Measurements from ENCODE around the gene PLXNA2. TPM values are rescaled to one million over a fixed set of nuclear protein-coding genes. Genes with fewer than 3 reads are reported as not detected.

PLXNA2 gene
- polyA plus RNA-seq, 1 donor from 2014 or later = 0.15 TPM

DNA sequence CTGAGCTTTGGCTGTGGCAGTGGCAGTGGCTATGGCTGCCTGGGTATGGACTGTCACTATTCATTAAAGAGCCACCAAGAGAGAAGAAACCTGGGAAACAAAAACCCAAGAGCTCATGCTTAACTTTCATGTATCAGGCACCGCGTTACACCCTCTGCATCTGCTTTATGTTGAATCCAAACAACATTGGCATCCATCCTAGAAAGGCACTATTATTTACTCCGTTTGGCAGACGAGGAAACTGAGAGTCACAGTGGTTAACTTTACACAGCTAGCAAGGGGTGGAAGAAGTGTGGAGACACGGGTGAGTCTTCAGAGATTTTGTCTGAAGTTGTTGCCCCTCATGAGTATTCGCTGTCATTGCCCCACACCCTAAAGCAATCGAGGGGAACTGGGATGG, 63.8 kb downstream of the PLXNA2 start:
- no peak overlapping the region for H3K27ac Mint-ChIP-seq

DNA sequence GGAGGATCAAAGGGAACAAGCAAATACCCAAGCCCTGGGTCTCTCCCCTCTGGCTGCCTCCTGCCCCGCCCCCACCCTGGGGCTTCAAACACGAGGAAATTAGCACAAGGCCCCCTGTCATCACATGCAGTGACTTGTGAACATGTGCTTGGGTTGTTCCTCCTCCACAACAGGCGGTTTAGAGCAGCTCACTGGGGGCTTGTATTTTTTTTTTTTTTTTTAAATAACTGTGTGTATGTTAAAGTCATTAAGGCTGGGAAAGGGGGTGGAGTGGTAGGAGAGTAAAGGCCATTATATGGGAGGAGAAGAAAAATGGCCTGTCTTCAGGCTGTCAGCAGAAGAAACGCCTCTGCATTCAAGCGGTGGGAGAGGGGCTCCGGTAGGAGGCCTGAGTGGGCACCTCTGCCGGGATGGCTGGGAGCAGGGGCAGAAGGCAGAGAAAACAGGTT, 64.2 kb downstream of the PLXNA2 start:
- H3K9me3 Mint-ChIP-seq = peaks cover 0 to 2% (median 0%) of the 10 kb centered on the region in 3 donors
- H3K4me3 Mint-ChIP-seq = no peak overlapping the region
- H3K27me3 Mint-ChIP-seq = peaks cover 8% of the 10 kb centered on the region
- H3K36me3 Mint-ChIP-seq = no peaks in the 10 kb centered on the region
- no peak overlapping the region for H3K27ac Mint-ChIP-seq
- H3K4me1 Mint-ChIP-seq = no peaks in the 10 kb centered on the region

More for the DNA sequence above, 63.8 kb downstream of the PLXNA2 start:
- no peak overlapping the region for H3K4me3 Mint-ChIP-seq
- peaks cover 0 to 2% (median 0%) of the 10 kb centered on the region in 3 donors for H3K9me3 Mint-ChIP-seq
- no peaks in the 10 kb centered on the region for H3K4me1 Mint-ChIP-seq
- H3K27me3 Mint-ChIP-seq = peaks cover 8% of the 10 kb centered on the region
- H3K36me3 Mint-ChIP-seq = no peaks in the 10 kb centered on the region

DNA sequence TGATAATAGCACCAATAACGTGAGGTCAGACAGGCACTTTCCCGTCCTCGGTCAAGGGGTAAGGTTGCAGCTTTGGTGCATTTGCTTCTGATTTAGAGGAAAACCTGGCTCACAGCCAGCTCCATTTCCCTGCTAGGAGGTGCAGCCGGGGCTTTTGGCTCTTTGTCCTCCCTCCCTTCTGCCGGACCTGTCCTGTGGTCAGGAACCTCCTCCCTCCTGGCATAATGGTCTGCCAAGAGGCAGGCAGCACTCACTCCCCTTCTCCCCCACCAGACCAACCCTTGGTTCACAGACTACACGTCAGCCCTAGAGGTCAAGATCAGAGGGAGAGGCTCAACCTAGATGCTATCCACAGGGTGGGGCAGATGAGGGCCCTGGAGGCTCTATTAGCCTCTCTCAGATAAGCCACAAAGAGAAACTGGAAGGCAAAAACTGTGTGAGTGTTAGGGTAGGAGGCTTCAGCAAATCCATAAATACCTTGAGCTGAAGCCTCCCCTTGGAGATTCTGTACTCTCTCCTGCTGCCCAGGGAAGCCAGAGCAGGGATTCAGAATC, 64.8 kb downstream of the PLXNA2 start:
- Mint-ChIP-seq H3K4me3 (no peak overlapping the region), H3K9me3 (peaks cover 0 to 2% (median 0%) of the 10 kb centered on the region in 3 donors), H3K36me3 (no peaks in the 10 kb centered on the region), H3K4me1 (no peaks in the 10 kb centered on the region), H3K27me3 (peaks cover 8% of the 10 kb centered on the region), H3K27ac (no peak overlapping the region)

DNA sequence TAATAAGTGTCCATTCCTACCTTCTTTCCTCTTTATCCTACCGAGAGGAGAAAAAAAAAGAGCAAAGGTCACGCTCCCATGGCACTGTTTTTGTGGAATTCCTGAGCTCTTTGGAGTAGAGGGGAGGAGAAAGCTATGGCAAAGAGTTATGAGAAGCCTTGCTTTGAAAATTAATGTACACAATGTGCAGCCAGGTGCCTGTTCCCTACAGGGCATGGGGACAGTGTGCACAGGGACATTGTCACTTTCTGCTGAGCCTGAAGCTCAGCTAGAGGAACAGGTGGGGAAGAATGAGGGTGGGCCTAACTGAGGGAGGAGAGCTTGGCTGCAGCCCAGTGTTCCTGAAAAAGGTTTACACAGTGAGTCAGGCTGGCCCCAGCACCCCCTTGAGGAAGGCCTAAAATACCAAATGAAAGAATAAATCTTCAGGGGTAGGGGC, 66.1 kb downstream of the PLXNA2 start:
- Mint-ChIP-seq H3K27ac (no peak overlapping the region), H3K4me1 (no peaks in the 10 kb centered on the region), H3K27me3 (peaks cover 8% of the 10 kb centered on the region), H3K36me3 (no peaks in the 10 kb centered on the region), H3K4me3 (no peak overlapping the region), H3K9me3 (peaks cover 0 to 2% (median 0%) of the 10 kb centered on the region in 3 donors)

DNA sequence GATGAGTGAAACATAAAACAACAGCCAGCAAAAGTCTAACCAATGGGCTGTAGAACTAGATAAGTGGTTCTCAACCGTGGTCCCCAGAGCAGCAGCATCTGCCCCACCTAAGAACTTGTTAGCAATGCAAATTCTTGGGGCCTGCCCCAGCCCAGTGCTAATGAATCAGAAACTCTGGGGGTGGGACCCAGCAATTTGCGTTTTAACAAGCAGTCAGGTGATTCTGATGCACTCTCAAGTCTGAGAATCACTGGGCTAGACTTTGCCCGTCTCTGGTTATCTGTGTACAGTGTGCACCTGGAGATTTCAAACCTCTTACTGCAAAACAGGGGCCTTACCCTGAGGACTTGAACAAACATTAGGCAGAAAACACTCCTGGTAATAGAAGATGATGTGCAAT, 66.5 kb downstream of the PLXNA2 start:
- Mint-ChIP-seq H3K27me3 (peaks cover 7% of the 10 kb centered on the region), H3K4me1 (no peaks in the 10 kb centered on the region), H3K36me3 (no peaks in the 10 kb centered on the region), H3K9me3 (peaks cover 0 to 2% (median 0%) of the 10 kb centered on the region in 3 donors), H3K4me3 (no peak overlapping the region), H3K27ac (no peak overlapping the region)

GRCh38 chr1:208176649-208177048, 67.5 kb downstream of the PLXNA2 start:
- H3K9me3 Mint-ChIP-seq = peaks cover 0 to 2% (median 0%) of the 10 kb centered on the region in 3 donors
- H3K27ac Mint-ChIP-seq = no peak overlapping the region
- peaks cover 3% of the 10 kb centered on the region for H3K27me3 Mint-ChIP-seq
- H3K36me3 Mint-ChIP-seq = no peaks in the 10 kb centered on the region
- no peaks in the 10 kb centered on the region for H3K4me1 Mint-ChIP-seq
- H3K4me3 Mint-ChIP-seq = no peak overlapping the region

- peaks cover 3% of the 10 kb centered on the region for H3K27me3 Mint-ChIP-seq
- H3K4me3 Mint-ChIP-seq = no peak overlapping the region
- peaks cover 0 to 2% (median 0%) of the 10 kb centered on the region in 3 donors for H3K9me3 Mint-ChIP-seq
- no peaks in the 10 kb centered on the region for H3K36me3 Mint-ChIP-seq
- no peaks in the 10 kb centered on the region for H3K4me1 Mint-ChIP-seq
- H3K27ac Mint-ChIP-seq = peak overlapping the region in 1 of 3 donors; percentile 69
These were observed 68.7 kb downstream of the PLXNA2 start for GRCh38 chr1:208175508-208175895.

DNA sequence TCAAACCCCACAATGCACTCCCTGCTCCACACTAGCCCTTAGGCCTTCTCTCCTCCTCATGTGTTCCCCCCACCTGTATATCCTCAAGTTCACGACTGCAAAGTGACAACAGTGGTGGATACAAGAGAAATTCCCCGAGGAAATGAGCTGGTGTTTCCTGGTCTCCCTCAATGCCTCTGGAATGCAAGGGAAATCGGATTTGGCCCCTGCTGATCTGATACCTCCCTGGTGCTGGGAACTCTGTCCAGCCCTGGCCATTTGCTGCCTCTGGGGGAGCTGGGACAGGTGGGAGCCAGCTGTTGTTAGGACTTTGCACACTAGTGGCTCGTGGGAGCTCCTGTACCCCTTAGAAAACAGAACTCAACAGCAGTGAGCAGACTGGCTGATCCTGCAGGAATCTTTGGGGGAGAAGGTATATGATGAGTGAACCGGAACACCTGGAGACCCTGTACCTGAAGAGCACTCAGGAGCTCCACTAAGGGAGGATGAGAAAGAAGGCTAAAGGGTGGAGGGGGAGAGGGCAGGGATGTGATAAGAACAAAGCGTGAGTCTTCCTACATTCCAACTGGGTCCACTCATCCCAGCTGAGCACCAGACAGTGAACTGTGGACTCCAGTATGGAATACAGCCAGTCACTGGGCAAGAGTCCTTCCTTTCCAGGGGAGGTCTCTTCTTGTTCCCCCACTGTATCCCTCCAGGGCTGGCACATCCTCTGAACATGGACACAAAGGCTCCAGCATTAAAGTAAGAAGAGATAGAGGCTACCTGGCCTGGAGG, 69.3 kb downstream of the PLXNA2 start:
- no peak overlapping the region for H3K4me3 Mint-ChIP-seq
- no peaks in the 10 kb centered on the region for H3K9me3 Mint-ChIP-seq
- no peaks in the 10 kb centered on the region for H3K4me1 Mint-ChIP-seq
- H3K27ac Mint-ChIP-seq = peak overlapping the region in 1 of 3 donors; percentile 69
- H3K27me3 Mint-ChIP-seq = peaks cover 6% of the 10 kb centered on the region
- H3K36me3 Mint-ChIP-seq = no peaks in the 10 kb centered on the region

GRCh38 chr1:208174200-208174599, 70.0 kb downstream of the PLXNA2 start:
- Mint-ChIP-seq H3K36me3 (no peaks in the 10 kb centered on the region), H3K27ac (peak overlapping the region in 1 of 3 donors; percentile 73), H3K9me3 (no peaks in the 10 kb centered on the region), H3K4me1 (no peaks in the 10 kb centered on the region), H3K27me3 (peaks cover 6% of the 10 kb centered on the region), H3K4me3 (no peak overlapping the region)

- Mint-ChIP-seq H3K9me3 (no peaks in the 10 kb centered on the region), H3K27me3 (peaks cover 6% of the 10 kb centered on the region), H3K4me1 (no peaks in the 10 kb centered on the region), H3K36me3 (no peaks in the 10 kb centered on the region), H3K4me3 (peak overlapping the region in 1 of 4 donors; percentile 15), H3K27ac (peak overlapping the region in 1 of 3 donors; percentile 73)
These were observed 70.4 kb downstream of the PLXNA2 start for GRCh38 chr1:208173749-208174148.

GRCh38 chr1:208172423-208173145, 71.6 kb downstream of the PLXNA2 start:
- Mint-ChIP-seq H3K27me3 (peaks cover 8% of the 10 kb centered on the region), H3K4me3 (no peak overlapping the region), H3K9me3 (no peaks in the 10 kb centered on the region), H3K36me3 (no peaks in the 10 kb centered on the region), H3K27ac (no peak overlapping the region), H3K4me1 (no peaks in the 10 kb centered on the region)

GRCh38 chr1:208171616-208172422, 72.4 kb downstream of the PLXNA2 start:
- no peak overlapping the region for H3K27ac Mint-ChIP-seq

DNA sequence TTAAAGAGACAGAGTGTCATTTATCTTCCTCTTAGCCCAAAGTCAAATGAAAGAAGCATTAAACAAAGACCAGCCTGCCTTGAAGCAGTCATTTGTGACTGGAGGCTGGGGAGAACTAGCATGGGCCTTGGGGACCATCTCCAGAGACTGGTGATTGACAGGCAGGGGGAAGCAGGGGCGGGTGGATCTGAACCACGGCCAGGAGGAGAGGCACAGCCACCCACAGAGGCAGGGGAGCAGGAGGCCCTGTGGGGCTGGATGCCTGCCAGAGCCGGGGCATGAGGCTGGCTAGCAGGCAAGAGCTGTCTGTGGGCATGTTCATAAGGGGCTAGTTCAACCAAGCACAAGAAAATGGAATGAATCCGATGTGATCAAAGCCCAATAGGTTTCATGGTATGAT, 73.9 kb downstream of the PLXNA2 start:
- Mint-ChIP-seq H3K27me3 (peaks cover 25% of the 10 kb centered on the region), H3K4me1 (peaks cover 0 to 3% (median 0%) of the 10 kb centered on the region in 3 donors), H3K27ac (no peak overlapping the region), H3K4me3 (no peak overlapping the region), H3K9me3 (no peaks in the 10 kb centered on the region), H3K36me3 (no peaks in the 10 kb centered on the region)

More at GRCh38 chr1:208171616-208172422, 72.4 kb downstream of the PLXNA2 start:
- no peak overlapping the region for H3K4me3 Mint-ChIP-seq
- H3K9me3 Mint-ChIP-seq = no peaks in the 10 kb centered on the region
- H3K36me3 Mint-ChIP-seq = no peaks in the 10 kb centered on the region
- no peaks in the 10 kb centered on the region for H3K4me1 Mint-ChIP-seq
- H3K27me3 Mint-ChIP-seq = peaks cover 14% of the 10 kb centered on the region

DNA sequence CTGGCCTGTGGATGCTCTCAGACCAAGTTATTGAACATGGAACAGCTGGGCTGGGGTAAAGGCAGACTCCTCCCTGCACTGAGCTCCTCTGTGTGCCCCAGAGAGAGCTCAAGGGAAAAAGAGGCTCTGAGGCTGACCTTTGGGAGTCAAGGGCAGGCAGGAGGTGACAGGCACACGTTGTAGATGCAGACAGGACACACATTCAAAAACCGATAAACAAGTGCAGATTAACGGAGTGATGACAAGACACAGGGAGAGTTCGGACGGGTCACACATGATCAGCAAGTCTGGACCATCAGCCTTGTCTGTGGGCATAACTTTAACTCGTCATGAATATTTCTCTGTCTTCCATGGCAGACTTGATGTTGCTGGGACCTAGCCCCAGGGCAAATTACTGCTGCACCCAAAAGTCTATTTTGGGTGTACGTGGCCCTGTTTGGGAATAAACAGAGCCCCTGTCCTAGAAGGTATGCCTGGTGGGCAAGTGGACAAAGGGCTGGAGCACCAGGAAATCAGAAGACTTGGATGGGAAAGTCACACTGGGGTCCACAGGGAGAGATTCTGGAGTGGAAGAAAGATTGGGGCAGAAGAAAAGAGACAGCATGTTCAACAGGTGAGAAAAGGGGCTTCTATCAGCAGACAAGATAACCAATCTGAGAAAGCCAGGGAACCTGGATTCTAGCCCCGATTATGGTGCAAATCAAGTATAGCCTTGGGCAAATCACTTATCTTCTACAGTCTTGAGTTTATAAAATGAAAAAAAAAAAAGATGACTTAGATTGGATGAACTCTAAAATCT, 74.9 kb downstream of the PLXNA2 start:
- Mint-ChIP-seq H3K27me3 (peaks cover 28% of the 10 kb centered on the region), H3K4me3 (no peak overlapping the region), H3K4me1 (peaks cover 0 to 3% (median 0%) of the 10 kb centered on the region in 3 donors), H3K9me3 (no peaks in the 10 kb centered on the region), H3K36me3 (no peaks in the 10 kb centered on the region), H3K27ac (no peak overlapping the region)

Data from IgD-negative memory B cell (primary cell).